ENCODE data around the gene CD27. TPM values are rescaled to one million over a fixed set of nuclear protein-coding genes. Genes with fewer than 3 reads are reported as not detected.
"Not testable (repeated sequence)": the region's sequence is repeated elsewhere in the genome, so short reads cannot be mapped to it uniquely, and the experiment has no call there.

The CD27 gene
- total RNA-seq, 1 donor from 2014 or later = not detected

GRCh38 chr12:6476489-6476888 is 31.7 kb downstream of the CD27 start:
- H3K4me3 Mint-ChIP-seq (ENCODE audit: unreplicated experiment) = no peak overlapping the region
- H3K36me3 Mint-ChIP-seq (ENCODE audit: low read depth) = no peaks in the 10 kb centered on the region
- peak overlapping the region; percentile 27 for H3K27ac Mint-ChIP-seq (ENCODE audit: unreplicated experiment)
- peaks cover 3% of the 10 kb centered on the region for H3K9me3 Mint-ChIP-seq (ENCODE audit: low read depth)
- no peak for DNase-seq (ENCODE audit: low spot score)
- TF ChIP-seq CTCF (IDR thresholded peaks at IDR 0.05) = no peak
- H3K4me1 Mint-ChIP-seq (ENCODE audit: low read depth) = peaks cover 12% of the 10 kb centered on the region
- no peaks in the 10 kb centered on the region for H3K27me3 Mint-ChIP-seq (ENCODE audit: low read depth)

- not testable (repeated sequence) for H3K27ac Mint-ChIP-seq (ENCODE audit: unreplicated experiment); H3K27me3 Mint-ChIP-seq (ENCODE audit: low read depth); H3K4me3 Mint-ChIP-seq (ENCODE audit: unreplicated experiment); H3K9me3 Mint-ChIP-seq (ENCODE audit: low read depth); H3K36me3 Mint-ChIP-seq (ENCODE audit: low read depth); DNase-seq (ENCODE audit: low spot score)
- H3K4me1 Mint-ChIP-seq (ENCODE audit: low read depth) = peaks cover 12% of the 10 kb centered on the region
Observed at GRCh38 chr12:6477601-6478377, 33.0 kb downstream of the CD27 start.

- Mint-ChIP-seq H3K9me3 (ENCODE audit: low read depth) (peaks cover 3% of the 10 kb centered on the region), H3K36me3 (ENCODE audit: low read depth) (no peaks in the 10 kb centered on the region), H3K4me1 (ENCODE audit: low read depth) (peaks cover 12% of the 10 kb centered on the region), H3K27me3 (ENCODE audit: low read depth) (no peaks in the 10 kb centered on the region), H3K27ac (ENCODE audit: unreplicated experiment) (no peak overlapping the region), H3K4me3 (ENCODE audit: unreplicated experiment) (no peak overlapping the region)
- DNase-seq (ENCODE audit: low spot score) = no peak
- TF ChIP-seq CTCF (IDR thresholded peaks at IDR 0.05) = no peak
Observed at GRCh38 chr12:6478416-6478815, 33.7 kb downstream of the CD27 start.

GRCh38 chr12:6488240-6488639 is 43.5 kb downstream of the CD27 start:
- no peak overlapping the region for H3K4me3 Mint-ChIP-seq (ENCODE audit: unreplicated experiment)
- H3K9me3 Mint-ChIP-seq (ENCODE audit: low read depth) = no peaks in the 10 kb centered on the region
- H3K27me3 Mint-ChIP-seq (ENCODE audit: low read depth) = no peaks in the 10 kb centered on the region
- H3K4me1 Mint-ChIP-seq (ENCODE audit: low read depth) = peaks cover 10% of the 10 kb centered on the region
- H3K27ac Mint-ChIP-seq (ENCODE audit: unreplicated experiment) = no peak overlapping the region
- no peak for DNase-seq (ENCODE audit: low spot score)
- no peak for TF ChIP-seq CTCF (IDR thresholded peaks at IDR 0.05)
- H3K36me3 Mint-ChIP-seq (ENCODE audit: low read depth) = peaks cover 1% of the 10 kb centered on the region

GRCh38 chr12:6489449-6489848 is 44.7 kb downstream of the CD27 start:
- DNase-seq (ENCODE audit: low spot score) = no peak
- no peak for TF ChIP-seq CTCF (IDR thresholded peaks at IDR 0.05)
- no peak overlapping the region for H3K4me3 Mint-ChIP-seq (ENCODE audit: unreplicated experiment)
- H3K4me1 Mint-ChIP-seq (ENCODE audit: low read depth) = peaks cover 13% of the 10 kb centered on the region
- no peaks in the 10 kb centered on the region for H3K27me3 Mint-ChIP-seq (ENCODE audit: low read depth)
- no peak overlapping the region for H3K27ac Mint-ChIP-seq (ENCODE audit: unreplicated experiment)
- H3K9me3 Mint-ChIP-seq (ENCODE audit: low read depth) = no peaks in the 10 kb centered on the region
- H3K36me3 Mint-ChIP-seq (ENCODE audit: low read depth) = peaks cover 1% of the 10 kb centered on the region

GRCh38 chr12:6490673-6491072 is 45.9 kb downstream of the CD27 start:
- H3K27ac Mint-ChIP-seq (ENCODE audit: unreplicated experiment); H3K27me3 Mint-ChIP-seq (ENCODE audit: low read depth); H3K36me3 Mint-ChIP-seq (ENCODE audit: low read depth); DNase-seq (ENCODE audit: low spot score); H3K9me3 Mint-ChIP-seq (ENCODE audit: low read depth); H3K4me3 Mint-ChIP-seq (ENCODE audit: unreplicated experiment): not testable (repeated sequence)
- peaks cover 24% of the 10 kb centered on the region for H3K4me1 Mint-ChIP-seq (ENCODE audit: low read depth)
